Keratinocyte (primary cell): ENCODE measurements around the gene DNAH17. TPM values are rescaled to one million over a fixed set of nuclear protein-coding genes. Genes with fewer than 3 reads are reported as not detected.

ENCODE experiments used
- DNase-seq: peaks from one replicate; pipeline ENCODE4 v3.0.0-alpha.2; 2011; ENCODE audit warnings: low read depth, missing footprints, low spot score
- FAIRE-seq: peaks from 2 replicates; lab custom pipeline; 2011; peaks lifted over from hg19 to GRCh38; lab: Jason Lieb, UNC
- H2AFZ ChIP-seq: 2 replicates; pipeline ENCODE4 v1.6.0; 2012; ENCODE audit warnings: low read length, control low read depth, inconsistent platforms; ENCODE audit not compliant: control insufficient read depth
- H3K27ac ChIP-seq: 2 replicates; pipeline ENCODE4 v1.5.1; 2011; ENCODE audit warnings: low read length; ENCODE audit not compliant: control insufficient read depth, insufficient read depth
- H3K27me3 ChIP-seq: 3 replicates; pipeline ENCODE4 v1.6.0; 2011; ENCODE audit warnings: low read length; ENCODE audit not compliant: control insufficient read depth, insufficient read depth; ENCODE audit errors: extremely low read depth
- H3K36me3 ChIP-seq, 2 experiments: 2 replicates in 1 of 2; 3 replicates in 1 of 2; pipeline ENCODE4 v1.5.1; 2011; ENCODE audit warnings: low read length in 2 of 2, mild to moderate bottlenecking in 1 of 2; ENCODE audit not compliant: control insufficient read depth in 2 of 2, insufficient read depth in 2 of 2; ENCODE audit errors: extremely low read depth in 1 of 2
- H3K4me1 ChIP-seq: 3 replicates; pipeline ENCODE4 v1.5.1; 2011; ENCODE audit warnings: low read length; ENCODE audit not compliant: control insufficient read depth, insufficient read depth; ENCODE audit errors: extremely low read depth
- H3K4me2 ChIP-seq: 3 replicates; pipeline ENCODE4 v1.6.0; 2011; ENCODE audit warnings: low read depth, low read length; ENCODE audit not compliant: control insufficient read depth, insufficient read depth; ENCODE audit errors: extremely low read depth
- H3K4me3 ChIP-seq, 3 experiments: fragments of 200-600 bp in 1 of 3; sonication (generic) in 1 of 3; 2 replicates in 2 of 3; 3 replicates in 1 of 3; pipeline ENCODE4 v1.5.1; 2011 to 2016; ENCODE audit warnings: low read length in 3 of 3, mild to moderate bottlenecking in 3 of 3, control low read depth in 2 of 3, inconsistent platforms in 1 of 3, low read depth in 1 of 3, mixed read lengths in 1 of 3, mixed run types in 1 of 3, moderate library complexity in 1 of 3; ENCODE audit not compliant: control insufficient read depth in 2 of 3, insufficient read depth in 2 of 3; ENCODE audit errors: extremely low read depth in 1 of 3
- H3K79me2 ChIP-seq: 2 replicates; pipeline ENCODE4 v1.6.0; 2012; ENCODE audit warnings: low read length; ENCODE audit not compliant: control insufficient read depth, insufficient read depth
- H3K9ac ChIP-seq: 3 replicates; pipeline ENCODE4 v1.6.0; 2011; ENCODE audit warnings: low read length; ENCODE audit not compliant: control insufficient read depth, insufficient read depth; ENCODE audit errors: extremely low read depth
- H3K9me1 ChIP-seq: 3 replicates; pipeline ENCODE4 v1.6.0; 2011; ENCODE audit warnings: low read length; ENCODE audit not compliant: control insufficient read depth, insufficient read depth; ENCODE audit errors: extremely low read depth
- H3K9me3 ChIP-seq: 2 replicates; pipeline ENCODE4 v1.5.1; 2012; ENCODE audit warnings: low read depth, low read length; ENCODE audit not compliant: control insufficient read depth
- H4K20me1 ChIP-seq: 3 replicates; pipeline ENCODE4 v1.6.0; 2011; ENCODE audit warnings: low read length; ENCODE audit not compliant: control insufficient read depth, insufficient read depth; ENCODE audit errors: extremely low read depth
- CTCF ChIP-seq, 3 experiments: IDR thresholded peaks in 1 of 3; conservative IDR thresholded peaks in 1 of 3; optimal IDR thresholded peaks in 1 of 3; 2 replicates in 2 of 3; 3 replicates in 1 of 3; pipeline versions ENCODE3 to v1.5.1; 2011; ENCODE audit warnings: low read length in 3 of 3, mild to moderate bottlenecking in 3 of 3, moderate library complexity in 2 of 3, control low read depth in 1 of 3, inconsistent platforms in 1 of 3; ENCODE audit not compliant: insufficient read depth in 2 of 3; ENCODE audit errors: extremely low read depth in 1 of 3
- EZH2 ChIP-seq: IDR thresholded peaks from one replicate; pipeline ENCODE4 v1.6.1; 2012; ENCODE audit warnings: inconsistent platforms, mild to moderate bottlenecking, low read length, moderate library complexity
- dilution Hi-C: fragments of 300-500 bp; cut with MboI; formaldehyde crosslinking; loops from one replicate; pipeline ENCODE4 v1.7.0; 2020; ENCODE audit warnings: low sequenced_read_pairs; ENCODE audit not compliant: extremely low pct_ligation_motif_present
- polyA plus RNA-seq, 5 experiments: library from polyadenylated mRNA; depleted of rRNA in 3 of 5; stranded (reverse) in 3 of 5; stranded (forward) in 1 of 5; unstranded in 1 of 5; fragments of >200 nt; gene quantifications; 1 replicate in 1 of 5; 2 replicates in 3 of 5; 3 replicates in 1 of 5; pipeline versions ENCODE4 v1.2.1 to v1.2.3, GENCODE V29; 2011 to 2012; ENCODE audit warnings: missing spikeins in 2 of 5, low read depth in 1 of 5, low replicate concordance in 1 of 5

The DNAH17 gene
- polyA plus RNA-seq, 1 donor (not counting 4 experiments of a cell fraction or from before 2014, with no cell fraction given), result 0.16 TPM

GRCh38 chr17:78501241-78502036 is 75.8 kb downstream of the DNAH17 start:
- H3K9ac ChIP-seq, result no peak overlapping the region
- no peak overlapping the region for H3K27ac ChIP-seq
- no peaks in the 10 kb centered on the region for H3K9me1 ChIP-seq
- H3K4me3 ChIP-seq, result no peak overlapping the region
- no peak overlapping the region for H2AFZ ChIP-seq
- FAIRE-seq, result no peak
- no peak overlapping the region for H3K4me2 ChIP-seq
- no peaks in the 10 kb centered on the region for H4K20me1 ChIP-seq
- peaks cover 13% of the 10 kb centered on the region for H3K4me1 ChIP-seq
- no peaks in the 10 kb centered on the region for H3K9me3 ChIP-seq
- TF ChIP-seq CTCF (optimal IDR thresholded peaks at IDR 0.05 in 1 of 3, IDR thresholded peaks at IDR 0.05 in 1 of 3, conservative IDR thresholded peaks at IDR 0.05 in 1 of 3; ENCODE audit: extremely low read depth in 1 of 3, insufficient read depth in 2 of 3, low read length in 3 of 3), result no peak
- no peak for TF ChIP-seq EZH2
- no peaks in the 10 kb centered on the region for H3K79me2 ChIP-seq
- H3K36me3 ChIP-seq, result no peaks in the 10 kb centered on the region
- no peaks in the 10 kb centered on the region for H3K27me3 ChIP-seq
- dilution Hi-C loops, result no loop called here
- DNase-seq, result no peak

GRCh38 chr17:78500806-78501205 is 76.4 kb downstream of the DNAH17 start:
- DNase-seq (no peak), FAIRE-seq (no peak)
- H3K9me1 ChIP-seq, result no peaks in the 10 kb centered on the region
- no peak overlapping the region for H3K27ac ChIP-seq
- no peak overlapping the region for H2AFZ ChIP-seq
- H3K27me3 ChIP-seq, result no peaks in the 10 kb centered on the region
- no peak for TF ChIP-seq EZH2
- no peak for TF ChIP-seq CTCF (optimal IDR thresholded peaks at IDR 0.05 in 1 of 3, IDR thresholded peaks at IDR 0.05 in 1 of 3, conservative IDR thresholded peaks at IDR 0.05 in 1 of 3; ENCODE audit: extremely low read depth in 1 of 3, insufficient read depth in 2 of 3, low read length in 3 of 3)
- dilution Hi-C loops, result no loop called here
- H3K79me2 ChIP-seq, result no peaks in the 10 kb centered on the region
- H3K4me2 ChIP-seq, result no peak overlapping the region
- H3K9me3 ChIP-seq, result no peaks in the 10 kb centered on the region
- H3K4me3 ChIP-seq, result no peak overlapping the region
- H4K20me1 ChIP-seq, result no peaks in the 10 kb centered on the region
- no peak overlapping the region for H3K9ac ChIP-seq
- H3K36me3 ChIP-seq, result no peaks in the 10 kb centered on the region
- H3K4me1 ChIP-seq, result peaks cover 13% of the 10 kb centered on the region
